ENCODE measurements around the gene PPP1R3D. TPM values are rescaled to one million over a fixed set of nuclear protein-coding genes. Genes with fewer than 3 reads are reported as not detected.

Gene PPP1R3D
- total and polyA plus RNA-seq, 2 of the 13 experiments (the other 11 are each of a cell fraction or from before 2014, with no cell fraction given), result 1.2 to 3.7 TPM

DNA sequence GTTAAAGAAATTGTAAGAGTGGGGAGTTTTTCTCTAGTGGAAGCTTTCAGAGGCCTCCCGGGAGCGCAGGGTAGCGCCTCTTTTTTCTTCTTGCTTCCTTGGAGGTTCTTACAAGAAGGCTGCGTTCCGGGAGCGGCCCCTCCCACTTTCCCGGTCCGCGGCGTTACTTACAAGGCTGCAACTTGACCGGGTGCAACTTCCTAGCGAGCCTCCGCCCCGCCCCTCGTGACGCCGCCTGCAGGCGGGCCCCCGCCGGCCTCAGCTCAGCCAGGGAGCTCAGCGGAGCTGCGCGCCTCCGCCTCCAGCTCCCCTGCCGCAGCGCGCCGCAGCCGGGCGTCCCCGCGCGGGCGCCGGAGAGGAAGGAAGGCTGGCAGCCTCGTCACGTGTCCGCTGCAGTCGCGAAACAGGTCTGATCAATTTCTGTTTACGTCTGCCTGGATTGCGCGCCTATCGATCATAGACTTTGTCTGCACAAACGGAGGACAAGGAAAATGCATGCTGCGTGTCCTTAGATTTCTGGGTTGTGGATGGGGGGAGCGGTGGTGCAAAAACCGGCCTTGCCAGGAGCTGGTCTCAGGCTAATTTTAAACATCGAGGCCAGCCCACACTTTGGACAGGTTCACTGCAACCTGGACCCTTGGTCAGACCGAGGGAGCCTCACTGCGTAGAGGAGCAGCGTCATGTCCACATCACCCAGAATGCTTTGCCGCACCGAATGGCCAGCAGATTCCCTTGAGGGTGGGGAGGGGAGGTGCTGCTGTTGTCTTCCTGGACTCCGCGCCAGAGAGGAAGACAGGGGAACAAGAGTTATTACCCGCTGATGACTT is at the start of gene PPP1R3D, which contains the start of gene FAM217B (continued):
- TF ChIP-seq, protein P1, sequence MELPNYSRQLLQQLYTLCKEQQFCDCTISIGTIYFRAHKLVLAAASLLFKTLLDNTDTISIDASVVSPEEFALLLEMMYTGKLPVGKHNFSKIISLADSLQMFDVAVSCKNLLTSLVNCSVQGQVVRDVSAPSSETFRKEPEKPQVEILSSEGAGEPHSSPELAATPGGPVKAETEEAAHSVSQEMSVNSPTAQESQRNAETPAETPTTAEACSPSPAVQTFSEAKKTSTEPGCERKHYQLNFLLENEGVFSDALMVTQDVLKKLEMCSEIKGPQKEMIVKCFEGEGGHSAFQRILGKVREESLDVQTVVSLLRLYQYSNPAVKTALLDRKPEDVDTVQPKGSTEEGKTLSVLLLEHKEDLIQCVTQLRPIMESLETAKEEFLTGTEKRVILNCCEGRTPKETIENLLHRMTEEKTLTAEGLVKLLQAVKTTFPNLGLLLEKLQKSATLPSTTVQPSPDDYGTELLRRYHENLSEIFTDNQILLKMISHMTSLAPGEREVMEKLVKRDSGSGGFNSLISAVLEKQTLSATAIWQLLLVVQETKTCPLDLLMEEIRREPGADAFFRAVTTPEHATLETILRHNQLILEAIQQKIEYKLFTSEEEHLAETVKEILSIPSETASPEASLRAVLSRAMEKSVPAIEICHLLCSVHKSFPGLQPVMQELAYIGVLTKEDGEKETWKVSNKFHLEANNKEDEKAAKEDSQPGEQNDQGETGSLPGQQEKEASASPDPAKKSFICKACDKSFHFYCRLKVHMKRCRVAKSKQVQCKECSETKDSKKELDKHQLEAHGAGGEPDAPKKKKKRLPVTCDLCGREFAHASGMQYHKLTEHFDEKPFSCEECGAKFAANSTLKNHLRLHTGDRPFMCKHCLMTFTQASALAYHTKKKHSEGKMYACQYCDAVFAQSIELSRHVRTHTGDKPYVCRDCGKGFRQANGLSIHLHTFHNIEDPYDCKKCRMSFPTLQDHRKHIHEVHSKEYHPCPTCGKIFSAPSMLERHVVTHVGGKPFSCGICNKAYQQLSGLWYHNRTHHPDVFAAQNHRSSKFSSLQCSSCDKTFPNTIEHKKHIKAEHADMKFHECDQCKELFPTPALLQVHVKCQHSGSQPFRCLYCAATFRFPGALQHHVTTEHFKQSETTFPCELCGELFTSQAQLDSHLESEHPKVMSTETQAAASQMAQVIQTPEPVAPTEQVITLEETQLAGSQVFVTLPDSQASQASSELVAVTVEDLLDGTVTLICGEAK (IDR thresholded peaks at IDR 0.05), result no peak
- TF ChIP-seq, protein P1 (CRISPR knock-in tag; IDR thresholded peaks at IDR 0.05), result no peak
- TF ChIP-seq TCF7L2 (IDR thresholded peaks at IDR 0.05; ENCODE audit: low read depth, low read length) (no peak), CHCHD3 (CRISPR knock-in tag; IDR thresholded peaks at IDR 0.05) (peak; percentile 95), ZNF510 (CRISPR knock-in tag; IDR thresholded peaks at IDR 0.05; ENCODE audit: low read depth) (peak; percentile 62; the same call in 1 of the 2 replicates), CBX1 (IDR thresholded peaks at IDR 0.05; ENCODE audit: low read depth) (peak; percentile 36), NONO (IDR thresholded peaks at IDR 0.05) (no peak), NONO (CRISPR knock-in tag; conservative IDR thresholded peaks at IDR 0.05) (peak; percentile 86), ZNF737 (CRISPR knock-in tag; IDR thresholded peaks at IDR 0.05; ENCODE audit: borderline replicate concordance) (peak; percentile 81), WIZ (CRISPR knock-in tag; IDR thresholded peaks at IDR 0.05) (peak; percentile 67; the same call in 1 of the 2 replicates), ZNF3 (CRISPR knock-in tag; IDR thresholded peaks at IDR 0.05) (no peak), HDAC6 (IDR thresholded peaks at IDR 0.05; ENCODE audit: low read depth, low read length) (no peak), KDM4B (CRISPR knock-in tag; IDR thresholded peaks at IDR 0.05) (peak; percentile 70; the same call in 1 of the 2 replicates), ZNF20 (CRISPR knock-in tag; IDR thresholded peaks at IDR 0.05) (no peak), RAD51 (IDR thresholded peaks at IDR 0.05; ENCODE audit: borderline replicate concordance) (no peak), ZNF121 (CRISPR knock-in tag; IDR thresholded peaks at IDR 0.05) (0 out of 2 replicates have a peak, but pooled peaks have one; percentile 7), ZNF768 (CRISPR knock-in tag; IDR thresholded peaks at IDR 0.05) (peak; percentile 65), KLF15 (CRISPR knock-in tag; IDR thresholded peaks at IDR 0.05; ENCODE audit: borderline replicate concordance) (no peak), MBNL3 (CRISPR knock-in tag; conservative IDR thresholded peaks at IDR 0.05) (no peak)
- TF ChIP-seq, protein P2, sequence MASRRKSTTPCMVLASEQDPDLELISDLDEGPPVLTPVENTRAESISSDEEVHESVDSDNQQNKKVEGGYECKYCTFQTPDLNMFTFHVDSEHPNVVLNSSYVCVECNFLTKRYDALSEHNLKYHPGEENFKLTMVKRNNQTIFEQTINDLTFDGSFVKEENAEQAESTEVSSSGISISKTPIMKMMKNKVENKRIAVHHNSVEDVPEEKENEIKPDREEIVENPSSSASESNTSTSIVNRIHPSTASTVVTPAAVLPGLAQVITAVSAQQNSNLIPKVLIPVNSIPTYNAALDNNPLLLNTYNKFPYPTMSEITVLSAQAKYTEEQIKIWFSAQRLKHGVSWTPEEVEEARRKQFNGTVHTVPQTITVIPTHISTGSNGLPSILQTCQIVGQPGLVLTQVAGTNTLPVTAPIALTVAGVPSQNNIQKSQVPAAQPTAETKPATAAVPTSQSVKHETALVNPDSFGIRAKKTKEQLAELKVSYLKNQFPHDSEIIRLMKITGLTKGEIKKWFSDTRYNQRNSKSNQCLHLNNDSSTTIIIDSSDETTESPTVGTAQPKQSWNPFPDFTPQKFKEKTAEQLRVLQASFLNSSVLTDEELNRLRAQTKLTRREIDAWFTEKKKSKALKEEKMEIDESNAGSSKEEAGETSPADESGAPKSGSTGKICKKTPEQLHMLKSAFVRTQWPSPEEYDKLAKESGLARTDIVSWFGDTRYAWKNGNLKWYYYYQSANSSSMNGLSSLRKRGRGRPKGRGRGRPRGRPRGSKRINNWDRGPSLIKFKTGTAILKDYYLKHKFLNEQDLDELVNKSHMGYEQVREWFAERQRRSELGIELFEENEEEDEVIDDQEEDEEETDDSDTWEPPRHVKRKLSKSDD (CRISPR knock-in tag; IDR thresholded peaks at IDR 0.05; ENCODE audit: low read depth), result peak; percentile 79

All from HepG2 (cell line).